GM18505 (cell line): Measurements from ENCODE around the gene ASAP2.

Experiments used
- ATAC-seq: cut with Tn5 transposase; IDR thresholded peaks from one replicate; pipeline ENCODE4 v1.9.1; 2021; ENCODE audit not compliant: unreplicated experiment
- POLR2A ChIP-seq: IDR thresholded peaks from 4 replicates; pipeline ENCODE4 v1.6.1; 2011; ENCODE audit warnings: borderline replicate concordance; ENCODE audit not compliant: insufficient read depth, insufficient read length; ENCODE audit errors: extremely low read depth

ASAP2 gene

DNA sequence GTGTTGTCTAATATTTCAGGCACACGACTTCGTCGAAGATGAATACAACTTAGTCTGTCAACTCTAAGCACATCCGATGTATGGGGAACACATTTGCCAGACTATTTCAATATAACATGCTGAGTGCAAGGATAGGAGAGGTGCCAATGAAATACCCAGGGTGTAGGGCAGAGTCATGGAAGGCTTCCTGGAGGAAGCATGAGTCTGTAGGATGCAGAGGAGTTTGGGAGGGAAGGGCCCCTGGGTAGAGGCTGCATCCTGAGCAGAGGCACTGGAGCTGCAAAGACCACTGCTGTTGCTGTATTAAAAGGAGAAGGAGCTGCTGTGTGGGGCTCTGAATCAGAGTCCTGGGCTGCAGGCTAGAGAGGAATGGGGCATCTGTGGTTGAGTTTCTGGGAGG, 89.9 kb downstream of the ASAP2 start:
- TF ChIP-seq POLR2A: no peak
- no peak for ATAC-seq

DNA sequence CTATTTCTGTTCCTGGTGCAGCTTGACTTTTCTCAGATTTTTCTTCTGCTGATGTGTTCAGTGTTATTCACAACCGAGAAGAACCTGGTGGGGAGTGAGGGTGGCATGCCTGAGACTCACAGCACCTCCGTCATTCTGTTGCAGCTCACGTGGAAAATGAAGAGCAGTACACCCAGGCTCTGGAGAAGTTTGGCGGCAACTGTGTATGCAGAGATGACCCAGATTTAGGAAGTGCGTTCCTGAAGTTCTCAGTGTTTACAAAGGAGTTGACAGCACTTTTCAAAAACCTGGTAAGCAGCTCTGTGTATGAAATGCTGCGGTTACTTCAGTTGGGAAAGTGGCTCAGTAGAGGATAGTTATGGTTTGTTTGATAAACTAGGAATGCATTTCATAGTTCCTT, 90.5 kb downstream of the ASAP2 start:
- no peak for TF ChIP-seq POLR2A
- ATAC-seq: no peak

DNA sequence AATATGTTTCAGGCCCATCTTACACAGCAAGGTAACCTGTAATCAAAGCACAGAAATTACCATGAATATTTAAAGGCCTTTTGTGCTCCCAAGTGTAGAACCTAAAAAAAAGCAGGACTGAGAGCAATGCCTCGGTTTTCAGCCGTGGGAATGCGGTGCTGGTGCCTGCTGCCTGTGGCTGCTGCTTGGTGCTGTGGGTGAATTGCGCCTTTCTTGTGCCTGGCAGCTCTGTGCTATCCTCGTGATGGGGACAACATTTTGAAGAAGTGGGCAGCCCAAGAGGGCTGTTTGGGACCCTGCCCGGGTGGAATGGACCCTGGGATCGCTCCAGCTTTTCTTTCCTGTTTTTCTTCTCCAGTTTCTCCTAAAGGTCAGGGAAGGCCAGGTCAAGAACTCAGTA, 91.2 kb downstream of the ASAP2 start:
- no peak for TF ChIP-seq POLR2A
- ATAC-seq: no peak

DNA sequence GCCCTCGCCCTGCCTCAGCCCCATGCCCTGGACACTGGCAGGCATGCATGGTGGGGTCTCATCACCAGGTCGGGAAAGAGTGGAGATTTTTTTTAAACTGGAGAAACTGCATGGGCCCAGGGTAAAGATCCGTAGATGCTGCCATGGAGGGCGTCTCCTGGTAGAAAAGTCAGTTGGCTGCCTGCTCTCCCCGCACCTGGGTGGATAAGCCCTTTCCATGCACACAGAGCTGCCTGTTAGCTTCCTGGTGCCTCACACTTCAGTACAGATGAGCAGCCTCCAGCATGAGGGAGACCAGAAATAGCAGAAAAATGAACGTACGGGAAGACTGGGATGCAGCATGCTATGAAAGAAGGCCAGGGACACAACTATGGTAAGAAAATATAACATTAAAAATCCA, 92.0 kb downstream of the ASAP2 start:
- ATAC-seq: no peak
- no peak for TF ChIP-seq POLR2A

DNA sequence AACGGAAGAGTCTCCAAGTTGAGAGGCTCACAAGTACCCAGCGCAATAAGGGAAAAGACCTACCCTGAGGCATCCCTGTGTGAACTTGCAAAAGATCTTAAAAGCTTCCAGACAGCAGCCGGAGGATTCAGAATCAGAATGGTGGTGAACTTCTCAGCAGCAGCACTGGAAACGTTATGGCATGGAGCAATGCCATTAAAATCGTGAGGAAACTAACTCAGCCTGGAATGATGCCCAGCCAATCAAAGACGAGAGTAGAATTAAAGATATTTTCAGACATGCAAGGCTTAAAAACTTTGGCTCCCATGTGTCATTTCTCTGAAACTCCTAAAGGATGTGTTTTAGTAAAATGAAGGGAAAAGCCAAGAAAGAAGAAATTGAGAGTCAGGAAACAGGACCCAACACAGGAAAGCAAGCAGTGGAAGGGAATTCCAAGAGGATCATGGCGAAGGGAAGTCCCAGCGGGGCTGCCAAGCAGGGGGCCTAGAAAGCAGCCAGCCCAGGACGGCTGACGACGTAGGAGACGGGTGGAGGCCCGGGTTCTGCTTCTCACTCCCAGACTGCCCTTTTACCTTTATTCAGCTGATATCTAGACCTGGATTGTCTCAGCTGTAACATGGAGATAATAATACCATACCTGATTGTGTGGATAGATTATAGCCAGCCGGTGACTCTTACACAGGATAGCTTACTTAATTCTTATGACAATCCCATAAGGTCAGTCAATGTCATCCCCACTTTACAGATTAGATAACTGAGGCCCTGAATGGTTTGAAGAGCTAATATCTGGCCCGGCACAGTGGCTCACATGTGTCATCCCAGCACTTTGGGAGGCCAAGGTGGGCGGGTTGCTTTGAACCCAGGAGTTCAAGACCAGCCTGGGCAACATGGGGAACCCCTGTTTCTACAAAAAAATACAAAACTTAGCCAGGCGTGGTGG, 92.8 kb downstream of the ASAP2 start:
- ATAC-seq: no peak
- no peak for TF ChIP-seq POLR2A

DNA sequence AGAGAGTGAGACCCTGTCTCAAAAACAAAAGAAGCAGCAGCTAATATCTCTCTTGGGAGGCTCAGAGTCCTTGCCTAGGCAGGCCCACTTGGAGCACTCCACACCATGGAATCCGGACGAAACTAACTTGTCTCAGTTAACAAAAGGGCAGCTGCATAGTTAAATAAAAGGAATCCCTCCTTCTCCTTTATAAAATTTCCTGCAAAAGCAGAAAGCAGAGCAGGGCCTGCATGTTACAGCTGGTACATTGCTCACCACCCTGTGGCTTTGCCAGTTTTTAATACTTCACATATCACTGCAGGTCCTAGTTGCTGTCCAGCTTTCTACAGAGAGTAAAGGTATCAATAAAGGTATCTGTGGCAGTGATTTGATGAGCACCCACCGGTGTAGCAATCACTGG, 93.6 kb downstream of the ASAP2 start:
- ATAC-seq: no peak

DNA sequence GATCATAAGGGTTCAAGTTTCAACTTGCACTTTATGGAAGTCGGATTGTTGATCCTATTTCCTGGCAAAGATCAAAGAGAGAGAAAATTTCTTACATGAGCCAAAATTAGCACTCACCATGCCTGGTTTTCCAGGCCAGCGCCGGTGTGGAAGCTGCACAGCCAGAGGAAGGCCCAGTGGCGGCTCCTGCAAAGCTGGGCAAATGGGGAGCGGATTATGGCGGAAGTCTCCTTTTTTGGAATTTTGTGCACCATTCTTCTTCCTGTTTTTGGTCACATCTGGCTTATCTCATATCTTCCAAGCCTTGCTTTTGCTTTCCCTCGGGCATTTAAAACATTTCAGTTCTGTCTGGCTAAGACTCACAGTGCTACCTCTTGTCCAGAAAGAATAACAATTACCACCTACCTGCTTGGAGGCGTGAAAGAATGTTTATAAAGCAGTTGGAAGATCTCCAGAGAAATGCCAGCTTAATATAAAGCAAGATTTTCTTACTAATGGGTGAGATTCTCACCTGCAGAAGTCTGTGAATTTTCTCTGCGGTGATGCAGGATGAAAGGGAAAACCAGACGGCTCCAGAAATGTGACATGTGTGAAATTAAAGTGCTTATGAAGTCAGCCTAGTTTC, 94.3 kb downstream of the ASAP2 start:
- no peak for ATAC-seq
- TF ChIP-seq POLR2A: no peak

More for the DNA sequence above, 93.6 kb downstream of the ASAP2 start:
- no peak for TF ChIP-seq POLR2A

DNA sequence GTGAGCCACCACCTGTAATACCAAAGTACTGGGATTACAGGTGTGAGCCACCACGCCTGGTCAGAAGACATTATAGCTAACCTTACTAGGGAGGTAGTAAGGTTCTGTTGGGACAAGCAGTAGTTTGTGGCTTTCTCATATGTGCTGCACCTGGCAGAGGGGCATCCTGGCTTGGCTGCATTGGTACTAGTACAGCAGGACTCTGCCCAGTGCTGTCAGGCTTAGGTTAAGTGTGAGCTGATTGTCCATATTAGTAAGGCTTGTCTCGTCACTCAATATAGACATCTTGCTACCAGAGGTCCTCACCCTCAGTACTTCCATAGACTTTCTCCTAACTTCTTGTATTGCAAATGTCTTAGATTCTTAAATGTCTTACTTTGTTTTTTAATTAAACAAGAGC, 96.1 kb downstream of the ASAP2 start:
- ATAC-seq: no peak
- no peak for TF ChIP-seq POLR2A

DNA sequence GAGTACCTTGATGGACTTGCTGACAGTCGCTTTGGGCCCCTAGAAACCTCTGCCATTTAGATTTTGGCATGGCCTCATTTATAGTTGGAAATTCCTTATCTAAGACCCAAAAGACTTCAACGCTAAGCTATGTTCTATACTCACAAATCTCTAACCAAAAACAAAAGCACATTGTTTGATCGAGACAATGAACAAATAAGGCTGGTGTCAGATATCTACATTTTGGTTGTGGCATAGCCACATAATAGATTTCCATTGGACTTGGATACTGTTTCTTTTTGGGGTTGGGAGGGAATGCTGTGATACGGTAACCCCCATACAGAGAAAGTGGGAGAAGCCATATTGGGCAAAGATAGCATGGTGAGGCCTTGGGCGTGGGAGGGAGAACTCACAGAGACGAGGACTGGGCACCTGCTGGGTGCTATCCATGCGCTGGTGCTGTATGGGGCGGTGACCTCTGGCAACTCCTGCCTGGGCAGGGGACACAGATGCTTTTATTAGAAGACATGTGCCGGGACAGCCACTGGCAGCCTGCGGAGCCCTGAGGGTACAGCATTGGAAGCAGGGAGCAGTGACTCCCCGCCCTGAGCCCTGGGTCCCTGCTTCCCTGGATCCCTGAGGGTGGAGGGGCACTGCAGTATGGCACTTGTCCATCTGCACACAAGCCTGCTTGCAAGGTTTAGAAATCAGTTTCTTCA, 97.1 kb downstream of the ASAP2 start:
- no peak for ATAC-seq
- no peak for TF ChIP-seq POLR2A

DNA sequence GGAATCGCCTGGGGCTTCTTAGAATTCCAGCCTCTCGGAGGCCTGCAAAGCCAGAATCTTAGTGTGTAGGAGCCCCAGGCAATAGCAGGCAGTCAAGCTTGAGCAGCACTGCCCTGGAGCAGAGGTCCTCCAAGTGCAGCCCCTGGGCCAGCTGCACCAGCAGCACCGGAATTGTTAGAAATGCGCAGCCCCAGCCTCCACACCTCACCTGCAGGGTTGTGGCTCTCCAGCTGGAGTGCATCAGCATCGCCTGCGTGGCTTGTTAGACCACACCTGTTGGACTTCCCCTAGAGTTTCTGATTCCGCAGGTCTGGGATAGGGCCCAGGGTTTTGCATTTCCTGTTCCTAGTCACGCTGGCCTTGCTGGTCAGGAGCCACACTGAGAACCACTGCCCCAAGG, 100.3 kb downstream of the ASAP2 start:
- no peak for TF ChIP-seq POLR2A
- ATAC-seq: no peak

DNA sequence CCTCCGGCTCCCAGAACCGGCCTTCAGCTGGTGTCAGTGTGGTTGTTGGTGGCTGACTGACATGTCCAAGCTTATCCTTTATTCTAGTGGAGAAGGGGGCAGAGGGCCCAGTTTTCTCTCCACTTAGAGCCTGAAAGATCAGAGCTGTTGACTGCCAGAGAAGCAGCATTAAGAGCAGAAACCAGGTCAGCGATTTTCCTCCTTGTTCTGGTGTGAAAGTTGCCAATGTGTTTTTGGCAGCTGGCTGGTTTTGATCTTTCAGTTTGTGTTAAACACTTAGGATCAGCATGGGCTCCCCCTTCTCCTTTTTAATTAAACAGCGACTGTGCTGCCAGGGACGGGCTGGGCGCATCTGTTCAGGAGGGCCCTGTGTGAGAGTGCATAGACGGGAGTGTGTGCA, 100.9 kb downstream of the ASAP2 start:
- ATAC-seq: no peak
- TF ChIP-seq POLR2A: no peak

DNA sequence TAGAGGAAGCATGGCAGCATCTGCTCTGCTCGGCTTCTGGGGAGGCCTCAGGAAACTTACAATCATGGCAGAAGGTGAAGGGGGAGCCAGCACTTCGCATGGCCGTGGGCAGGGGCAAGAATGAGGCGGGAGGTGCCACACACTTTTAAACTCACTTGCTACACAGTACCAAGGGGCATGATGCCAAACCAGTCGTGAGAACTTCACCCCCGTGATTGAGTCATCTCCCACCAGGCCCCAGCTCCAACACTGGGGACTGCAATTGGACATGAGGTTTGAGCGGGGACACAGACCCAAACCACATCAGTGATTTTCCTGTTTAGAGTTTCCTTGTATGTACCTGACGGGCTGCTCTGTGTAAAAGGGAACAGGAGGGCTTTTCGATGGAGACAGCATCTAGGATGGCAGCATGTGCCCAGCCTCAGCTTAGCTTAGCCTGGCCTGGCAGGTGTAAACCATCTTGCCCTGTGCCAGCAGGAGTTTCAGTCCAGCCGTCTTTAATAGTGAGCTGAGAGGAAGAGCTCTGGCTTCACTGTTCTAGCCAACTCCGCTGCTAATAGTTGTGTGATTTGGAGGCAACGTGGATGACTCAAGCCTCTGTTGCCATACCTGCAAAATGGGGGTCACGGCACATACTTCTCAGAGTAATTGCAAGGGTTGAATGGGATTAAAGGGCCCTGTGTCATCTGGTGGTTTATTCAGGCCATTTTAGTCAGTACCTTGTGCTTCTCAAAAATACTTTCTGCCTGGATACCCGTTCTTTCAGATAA, 101.8 kb downstream of the ASAP2 start:
- ATAC-seq: no peak
- TF ChIP-seq POLR2A: no peak

DNA sequence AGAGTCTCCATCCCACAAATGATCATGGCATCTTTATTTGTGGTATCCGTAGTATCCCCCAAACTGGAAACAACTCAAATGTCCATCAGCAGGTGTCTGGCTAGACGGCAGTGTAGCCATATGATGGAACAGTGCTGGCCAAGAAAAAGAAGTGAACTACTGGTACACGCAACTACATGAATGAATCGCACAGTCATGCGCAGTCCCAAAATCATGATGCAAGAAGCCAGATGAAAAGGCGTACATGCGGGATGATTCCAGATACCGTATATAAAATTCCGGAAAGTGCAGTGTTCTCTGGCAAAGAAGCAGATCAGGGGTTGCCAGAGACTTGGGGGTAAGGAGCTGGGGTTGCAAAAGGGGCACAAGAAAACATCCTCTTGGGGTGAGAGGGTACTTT, 102.5 kb downstream of the ASAP2 start:
- TF ChIP-seq POLR2A: no peak
- no peak for ATAC-seq
